A549 (cell line): ENCODE measurements around the gene LILRB4. TPM values are rescaled to one million over a fixed set of nuclear protein-coding genes. Genes with fewer than 3 reads are reported as not detected.
"Not testable (repeated sequence)": the region's sequence is repeated elsewhere in the genome, so short reads cannot be mapped to it uniquely, and the experiment has no call there.

Experiments
- ATAC-seq, 2 experiments: fragments of 200-7000 bp in 1 of 2; fragments of >200 bp in 1 of 2; cut with Nextera tagmentation in 1 of 2; cut with Tn5 transposase in 1 of 2; 3 replicates each; pipeline versions ENCODE4 v1.8.0 to v1.9.1; 2018 to 2020; ENCODE audit warnings: mild to moderate bottlenecking in 1 of 2, moderate library complexity in 1 of 2
- CTCF ChIA-PET: fragments of 300-600 bp; sonication (Branson Sonifier 250); formaldehyde crosslinking; extraction: SDS; loops from one replicate; lab custom pipeline; 2021; ENCODE audit warnings: antibody characterized with exemption, inconsistent platforms; lab: Yijun Ruan, JAX
- POLR2A ChIA-PET: fragments of 350-600 bp; formaldehyde crosslinking; extraction: SDS; loops from one replicate; lab custom pipeline; 2021; ENCODE audit warnings: antibody characterized with exemption, inconsistent platforms; lab: Yijun Ruan, JAX
- DNase-seq, 2 experiments: peaks; one replicate each; pipeline versions ENCODE4 v3.0.0 to v3.0.0-alpha.2; 2011 to 2016; ENCODE audit warnings: low read depth in 1 of 2, low spot score in 1 of 2
- FAIRE-seq: peaks from 2 replicates; lab custom pipeline; 2011; peaks lifted over from hg19 to GRCh38; lab: Jason Lieb, UNC
- H3K27ac ChIP-seq, 2 experiments: fragments of >200 bp; sonication (Bioruptor Twin); formaldehyde crosslinking; 3 replicates each; pipeline ENCODE4 v1.5.1; 2016 to 2017
- H3K4me1 ChIP-seq: fragments of >200 bp; sonication (Bioruptor Twin); formaldehyde crosslinking; 3 replicates; pipeline ENCODE4 v1.6.1; 2016
- H3K4me2 ChIP-seq: fragments of >200 bp; sonication (Bioruptor Twin); formaldehyde crosslinking; 3 replicates; pipeline ENCODE4 v1.6.1; 2016
- H3K4me3 ChIP-seq: fragments of >200 bp; sonication (Bioruptor Twin); formaldehyde crosslinking; 3 replicates; pipeline ENCODE4 v1.5.1; 2016
- H3K9me3 ChIP-seq: fragments of >200 bp; sonication (Bioruptor Twin); formaldehyde crosslinking; 3 replicates; pipeline ENCODE4 v1.6.1; 2016
- CBX2 ChIP-seq: fragments of 200-600 bp; sonication (generic); IDR thresholded peaks from 2 replicates; pipeline ENCODE4 v1.6.1; 2016; ENCODE audit warnings: low read depth, mild to moderate bottlenecking, borderline replicate concordance
- CBX8 ChIP-seq: fragments of 200-600 bp; sonication (generic); IDR thresholded peaks from 2 replicates; pipeline ENCODE4 v1.6.1; 2016
- EHF ChIP-seq: fragments of 250-450 bp; sonication (Bioruptor Pico); IDR thresholded peaks from 2 replicates; pipeline ENCODE4 v1.5.0; 2020; ENCODE audit warnings: mild to moderate bottlenecking
- EHMT2 ChIP-seq: fragments of 200-600 bp; sonication (generic); IDR thresholded peaks from 2 replicates; pipeline ENCODE4 v1.6.1; 2016; ENCODE audit warnings: antibody characterized with exemption, low read depth, mild to moderate bottlenecking, moderate library complexity
- ELK1 ChIP-seq: fragments of 150-350 bp; IDR thresholded peaks from 2 replicates; pipeline ENCODE4 v1.6.1; 2014; ENCODE audit warnings: low read depth, mild to moderate bottlenecking, low read length
- FOSB ChIP-seq: fragments of 250-450 bp; sonication (Bioruptor Pico); IDR thresholded peaks from 2 replicates; pipeline ENCODE4 v1.5.0; 2020; ENCODE audit warnings: mild to moderate bottlenecking, moderate library complexity
- HDAC2 ChIP-seq: fragments of 200-600 bp; sonication (generic); IDR thresholded peaks from 2 replicates; pipeline ENCODE4 v1.6.1; 2016
- HOXA7 ChIP-seq: fragments of 250-450 bp; sonication (Bioruptor Pico); IDR thresholded peaks from 2 replicates; pipeline ENCODE4 v1.5.0; 2020; ENCODE audit warnings: mild to moderate bottlenecking, moderate library complexity
- HOXB13 ChIP-seq: fragments of 250-450 bp; sonication (Bioruptor Pico); IDR thresholded peaks from 2 replicates; pipeline ENCODE4 v1.5.0; 2020; ENCODE audit warnings: low read depth, mild to moderate bottlenecking, moderate library complexity
- JUNB ChIP-seq: fragments of >200 bp; sonication (Bioruptor Twin); formaldehyde crosslinking; IDR thresholded peaks from 2 replicates; pipeline ENCODE4 v1.6.1; 2016
- MAX ChIP-seq: IDR thresholded peaks from 2 replicates; pipeline ENCODE4 v1.6.1; 2012
- NPAS2 ChIP-seq: fragments of 250-450 bp; sonication (Bioruptor Pico); IDR thresholded peaks from 2 replicates; pipeline ENCODE4 v1.8.0; 2022; ENCODE audit warnings: mild to moderate bottlenecking, moderate library complexity, borderline replicate concordance
- RNF2 ChIP-seq: fragments of 200-600 bp; sonication (generic); IDR thresholded peaks from 2 replicates; pipeline ENCODE4 v1.6.1; 2016; ENCODE audit warnings: low read depth, mild to moderate bottlenecking, antibody characterized with exemption, moderate library complexity, borderline replicate concordance
- TFCP2L1 ChIP-seq: fragments of 250-450 bp; sonication (Bioruptor Pico); IDR thresholded peaks from 2 replicates; pipeline ENCODE4 v1.5.0; 2021; ENCODE audit warnings: mild to moderate bottlenecking
- ZFP36 ChIP-seq: fragments of 450-650 bp; IDR thresholded peaks from 2 replicates; pipeline ENCODE4 v1.6.1; 2014; ENCODE audit warnings: borderline replicate concordance; ENCODE audit not compliant: partially characterized antibody
- WGBS: methylation state at CpG from one replicate; pipeline ENCODE4 v1.1.6; 2017; ENCODE audit errors: missing lambda C conversion rate; 5-methylcytosine and 5-hydroxymethylcytosine counted together
- polyA plus RNA-seq, 4 experiments: library from polyadenylated mRNA; depleted of rRNA in 3 of 4; stranded (reverse); fragments of >200 nt; fragmentation: RNase III in 1 of 4; extraction: RNeasy Plus Mini Kit Qiagen cat#74134 plus additional on column Dnase treatment in 1 of 4; gene quantifications; 2 replicates in 3 of 4; 3 replicates in 1 of 4; pipeline ENCODE4 v1.2.3, GENCODE V29; 2011 to 2017
- TF ChIP-seq, protein P1 (sequence below): fragments of 200-600 bp; sonication (generic); IDR thresholded peaks from 2 replicates; pipeline ENCODE4 v1.6.1; 2016; ENCODE audit warnings: antibody characterized with exemption, mild to moderate bottlenecking, moderate library complexity

LILRB4 gene
- polyA plus RNA-seq, 2 of the 4 experiments (the other 2 are of a cell fraction): not detected

DNA sequence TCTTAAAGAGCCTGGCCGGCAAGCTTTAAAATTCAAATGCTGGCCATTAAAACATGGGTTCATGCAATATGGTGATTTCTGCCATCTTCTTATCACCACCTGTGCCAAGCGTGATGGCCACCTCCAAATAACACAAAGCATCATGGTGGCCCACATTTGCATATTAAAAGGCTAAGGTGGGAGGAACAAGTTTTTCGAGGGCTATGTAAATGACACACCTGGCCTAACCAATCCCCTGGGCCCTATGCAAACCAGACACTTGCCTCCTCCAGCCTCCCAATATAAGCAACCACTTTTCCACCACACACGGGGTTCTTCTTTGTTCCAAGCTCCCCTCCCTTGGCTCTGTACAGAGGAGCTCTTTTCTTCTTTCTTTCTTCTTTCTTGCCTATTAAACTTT, 14.4 kb downstream of the LILRB4 start:
- POLR2A ChIA-PET: no interaction called here
- FAIRE-seq (no peak), DNase-seq (no peak)
- WGBS: 31% methylated on average over 4 of the region's 4 CpGs
- no peaks in the 10 kb centered on the region for H3K4me1 ChIP-seq
- TF ChIP-seq ELK1 (no peak), CBX8 (no peak)
- TF ChIP-seq, all 56 proteins: peak for 0
- CTCF ChIA-PET: interaction anchor here (0.6 to 3.6 kb wide), 6 partner anchors 11 to 277 kb away, joined by 3 to 17 read pairs (median 4); no protein-coding TSS in a partner anchor
- H3K9me3 ChIP-seq: no peaks in the 10 kb centered on the region
- H3K27ac ChIP-seq: no peak overlapping the region
- H3K4me3 ChIP-seq: no peak overlapping the region
- ATAC-seq: no peak
- no peak overlapping the region for H3K4me2 ChIP-seq

GRCh38 chr19:54681596-54681995, 18.8 kb downstream of the LILRB4 start:
- ATAC-seq, FAIRE-seq, POLR2A ChIA-PET, H3K9me3 ChIP-seq, H3K4me3 ChIP-seq, H3K4me2 ChIP-seq, DNase-seq, H3K4me1 ChIP-seq, H3K27ac ChIP-seq: not testable (repeated sequence)
- CTCF ChIA-PET: interaction anchor here (1.0 to 1.8 kb wide), 2 partner anchors 9 to 12 kb away, joined by 4 to 7 read pairs; no protein-coding TSS in a partner anchor
- WGBS: 9% methylated on average over 12 of the region's 12 CpGs

DNA sequence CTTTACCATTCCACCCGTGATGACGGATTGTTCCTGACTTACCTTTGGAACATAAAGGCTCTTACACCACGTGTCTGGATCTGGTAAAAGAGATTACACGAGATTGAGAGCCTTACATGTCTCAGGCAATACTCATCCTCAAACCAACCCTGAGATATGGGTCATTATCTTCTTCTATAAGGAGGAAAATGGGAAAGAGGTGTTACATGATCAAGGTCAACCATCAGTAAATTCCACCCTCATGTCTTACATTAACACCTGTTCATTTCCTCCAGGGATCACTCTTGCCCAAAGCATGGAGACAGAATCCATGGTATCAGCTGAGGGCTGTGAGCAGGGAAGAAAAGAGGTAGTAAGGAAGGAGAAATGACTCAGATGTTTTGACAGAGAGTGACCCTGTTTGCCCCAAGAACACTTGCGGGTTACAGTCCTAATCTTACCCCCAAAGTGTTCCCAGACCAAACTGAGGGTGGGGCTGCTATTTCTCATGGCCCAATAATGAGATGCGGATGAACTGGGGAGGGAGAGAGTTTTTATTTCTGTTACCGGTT, 19.6 kb downstream of the LILRB4 start:
- no peak overlapping the region for H3K4me3 ChIP-seq
- CTCF ChIA-PET: interaction anchor here (1.0 to 1.8 kb wide), 3 partner anchors 9 to 202 kb away, joined by 4 to 7 read pairs (median 4); no protein-coding TSS in a partner anchor

GRCh38 chr19:54684527-54684926, 21.7 kb downstream of the LILRB4 start:
- H3K4me2 ChIP-seq: no peak overlapping the region
- FAIRE-seq (no peak), ATAC-seq (peak; percentile 40 to 64; a peak in 2 of 6 replicates), DNase-seq (peak in 1 of 2 experiments; percentile 25)
- H3K4me1 ChIP-seq: no peaks in the 10 kb centered on the region
- TF ChIP-seq EHF (peak; percentile 21; the same call in 1 of the 2 replicates), EHMT2 (peak; percentile 76; the same call in 1 of the 2 replicates), HDAC2 (no peak), HOXA7 (CRISPR knock-in tag) (no peak), TFCP2L1 (CRISPR knock-in tag) (no peak)
- TF ChIP-seq, protein P1, sequence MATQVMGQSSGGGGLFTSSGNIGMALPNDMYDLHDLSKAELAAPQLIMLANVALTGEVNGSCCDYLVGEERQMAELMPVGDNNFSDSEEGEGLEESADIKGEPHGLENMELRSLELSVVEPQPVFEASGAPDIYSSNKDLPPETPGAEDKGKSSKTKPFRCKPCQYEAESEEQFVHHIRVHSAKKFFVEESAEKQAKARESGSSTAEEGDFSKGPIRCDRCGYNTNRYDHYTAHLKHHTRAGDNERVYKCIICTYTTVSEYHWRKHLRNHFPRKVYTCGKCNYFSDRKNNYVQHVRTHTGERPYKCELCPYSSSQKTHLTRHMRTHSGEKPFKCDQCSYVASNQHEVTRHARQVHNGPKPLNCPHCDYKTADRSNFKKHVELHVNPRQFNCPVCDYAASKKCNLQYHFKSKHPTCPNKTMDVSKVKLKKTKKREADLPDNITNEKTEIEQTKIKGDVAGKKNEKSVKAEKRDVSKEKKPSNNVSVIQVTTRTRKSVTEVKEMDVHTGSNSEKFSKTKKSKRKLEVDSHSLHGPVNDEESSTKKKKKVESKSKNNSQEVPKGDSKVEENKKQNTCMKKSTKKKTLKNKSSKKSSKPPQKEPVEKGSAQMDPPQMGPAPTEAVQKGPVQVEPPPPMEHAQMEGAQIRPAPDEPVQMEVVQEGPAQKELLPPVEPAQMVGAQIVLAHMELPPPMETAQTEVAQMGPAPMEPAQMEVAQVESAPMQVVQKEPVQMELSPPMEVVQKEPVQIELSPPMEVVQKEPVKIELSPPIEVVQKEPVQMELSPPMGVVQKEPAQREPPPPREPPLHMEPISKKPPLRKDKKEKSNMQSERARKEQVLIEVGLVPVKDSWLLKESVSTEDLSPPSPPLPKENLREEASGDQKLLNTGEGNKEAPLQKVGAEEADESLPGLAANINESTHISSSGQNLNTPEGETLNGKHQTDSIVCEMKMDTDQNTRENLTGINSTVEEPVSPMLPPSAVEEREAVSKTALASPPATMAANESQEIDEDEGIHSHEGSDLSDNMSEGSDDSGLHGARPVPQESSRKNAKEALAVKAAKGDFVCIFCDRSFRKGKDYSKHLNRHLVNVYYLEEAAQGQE: peak; percentile 93
- under 1% methylated on average over 3 of the region's 3 CpGs for WGBS
- no peak overlapping the region for H3K27ac ChIP-seq
- POLR2A ChIA-PET: no interaction called here
- H3K9me3 ChIP-seq: no peaks in the 10 kb centered on the region
- CTCF ChIA-PET: interaction anchor here (0.7 to 4.3 kb wide), 2 partner anchors 9 to 11 kb away, joined by 3 to 28 read pairs; no protein-coding TSS in a partner anchor
- H3K4me3 ChIP-seq: no peak overlapping the region

More for the DNA sequence above, 19.6 kb downstream of the LILRB4 start:
- TF ChIP-seq ZFP36 (no peak), FOSB (CRISPR knock-in tag) (no peak), CBX2 (no peak), MAX (no peak), NPAS2 (CRISPR knock-in tag) (no peak), HOXB13 (CRISPR knock-in tag) (no peak), JUNB (no peak), RNF2 (no peak), ELK1 (no peak)
- TF ChIP-seq, all 56 proteins: peak for 0
- DNase-seq (no peak), ATAC-seq (no peak), FAIRE-seq (no peak)
- no peaks in the 10 kb centered on the region for H3K4me1 ChIP-seq
- H3K9me3 ChIP-seq: no peaks in the 10 kb centered on the region
- POLR2A ChIA-PET: no interaction called here
- no peak overlapping the region for H3K4me2 ChIP-seq
- WGBS: 10% methylated on average over 7 of the region's 7 CpGs
- H3K27ac ChIP-seq: no peak overlapping the region
